ENCODE measurements around the gene CA11. TPM values are rescaled to one million over a fixed set of nuclear protein-coding genes. Genes with fewer than 3 reads are reported as not detected.
A peak's percentile ranks its signal among the peaks of the same experiment; 100 is the strongest.

CA11 gene
- total and polyA plus RNA-seq, 9 of the 15 experiments (the other 6 are each of a cell fraction or from before 2014, with no cell fraction given) = 2.9 to 19.9 (median 8.3) TPM

GRCh38 chr19:48629599-48630295, 16.2 kb downstream of the CA11 start (continued):
- TF ChIP-seq CHAMP1 (IDR thresholded peaks at IDR 0.05) (no peak), ATF1 (CRISPR knock-in tag; IDR thresholded peaks at IDR 0.05) (no peak), ATF1 (tag; IDR thresholded peaks at IDR 0.05) (no peak), THAP12 (CRISPR knock-in tag; IDR thresholded peaks at IDR 0.05) (0 out of 2 replicates have a peak, but pooled peaks have one; percentile 31), CBX8 (IDR thresholded peaks at IDR 0.05; ENCODE audit: borderline replicate concordance, extremely low read depth, low read depth, low read length, poor library complexity, severe bottlenecking) (no peak), RBFOX2 (IDR thresholded peaks at IDR 0.05; ENCODE audit: low read depth, low read length) (peak; percentile 45), MBD2 (IDR thresholded peaks at IDR 0.05; ENCODE audit: borderline replicate concordance, low read depth) (no peak), MXD1 (CRISPR knock-in tag; IDR thresholded peaks at IDR 0.05; ENCODE audit: borderline replicate concordance, poor library complexity, severe bottlenecking) (no peak), ZNF347 (CRISPR knock-in tag; IDR thresholded peaks at IDR 0.05; ENCODE audit: low read depth) (no peak), PATZ1 (CRISPR knock-in tag; IDR thresholded peaks at IDR 0.05; ENCODE audit: borderline replicate concordance) (no peak), POLR2G (IDR thresholded peaks at IDR 0.05; ENCODE audit: low read depth, low read length) (peak; percentile 64), SIN3A (IDR thresholded peaks at IDR 0.05; ENCODE audit: borderline replicate concordance in 2 of 2, control insufficient read depth in 1 of 2, low read depth in 2 of 2, low read length in 2 of 2) (no peak), ZFX (CRISPR knock-in tag; IDR thresholded peaks at IDR 0.05) (0 out of 2 replicates have a peak, but pooled peaks have one; percentile 20), SRF (CRISPR knock-in tag; IDR thresholded peaks at IDR 0.05) (no peak), ZNF717 (CRISPR knock-in tag; IDR thresholded peaks at IDR 0.05) (no peak)

Data from K562 (cell line).